ENCODE measurements around the gene HBZ.

- no peak for TF ChIP-seq EZH2 (IDR thresholded peaks at IDR 0.05; ENCODE audit: low read length, missing control alignments)
- no peak for TF ChIP-seq CTCF (conservative IDR thresholded peaks at IDR 0.05 in 1 of 2, IDR thresholded peaks at IDR 0.05 in 1 of 2; ENCODE audit: low read depth in 1 of 2, low read length in 2 of 2)
These were observed 41.0 kb downstream of the HBZ start for GRCh38 chr16:193441-193840.
